AG04449 (cell line): ENCODE measurements around the gene SYNJ2.

ENCODE experiments used
- CTCF ChIA-PET: fragments of 350-600 bp; formaldehyde crosslinking; extraction: SDS; loops from one replicate; lab custom pipeline; 2021; ENCODE audit warnings: antibody characterized with exemption; lab: Yijun Ruan, JAX
- POLR2A ChIA-PET: fragments of 400-600, 350-600 bp; formaldehyde crosslinking; extraction: SDS; loops from one replicate; lab custom pipeline; 2020; ENCODE audit warnings: antibody characterized with exemption, inconsistent platforms; lab: Yijun Ruan, JAX
- DNase-seq: peaks from one replicate; pipeline ENCODE4 v3.0.0-alpha.2; 2010; ENCODE audit warnings: low read depth, low spot score
- H3K4me3 ChIP-seq: 2 replicates; pipeline ENCODE4 v1.5.1; 2011; ENCODE audit warnings: low read depth, mild to moderate bottlenecking, control low read depth, low read length
- TF ChIP-seq, protein P1 (sequence below): IDR thresholded peaks from one replicate; pipeline ENCODE4 v1.5.1; 2011; ENCODE audit warnings: mild to moderate bottlenecking, moderate library complexity, low read length, control low read depth, inconsistent platforms; ENCODE audit not compliant: insufficient read depth; ENCODE audit errors: missing control alignments

SYNJ2 gene

GRCh38 chr6:158040804-158041347 lies 59.2 kb downstream of the SYNJ2 start:
- POLR2A ChIA-PET, result interaction anchor here (0.6 to 2.8 kb wide), 3 partner anchors 10 to 18 kb away, joined by 3 to 19 read pairs (median 3); no protein-coding TSS in a partner anchor
- CTCF ChIA-PET, result interaction anchor here (0.7 to 1.8 kb wide), 6 partner anchors 8 to 285 kb away, joined by 3 to 10 read pairs (median 4); no protein-coding TSS in a partner anchor
- TF ChIP-seq, protein P1, sequence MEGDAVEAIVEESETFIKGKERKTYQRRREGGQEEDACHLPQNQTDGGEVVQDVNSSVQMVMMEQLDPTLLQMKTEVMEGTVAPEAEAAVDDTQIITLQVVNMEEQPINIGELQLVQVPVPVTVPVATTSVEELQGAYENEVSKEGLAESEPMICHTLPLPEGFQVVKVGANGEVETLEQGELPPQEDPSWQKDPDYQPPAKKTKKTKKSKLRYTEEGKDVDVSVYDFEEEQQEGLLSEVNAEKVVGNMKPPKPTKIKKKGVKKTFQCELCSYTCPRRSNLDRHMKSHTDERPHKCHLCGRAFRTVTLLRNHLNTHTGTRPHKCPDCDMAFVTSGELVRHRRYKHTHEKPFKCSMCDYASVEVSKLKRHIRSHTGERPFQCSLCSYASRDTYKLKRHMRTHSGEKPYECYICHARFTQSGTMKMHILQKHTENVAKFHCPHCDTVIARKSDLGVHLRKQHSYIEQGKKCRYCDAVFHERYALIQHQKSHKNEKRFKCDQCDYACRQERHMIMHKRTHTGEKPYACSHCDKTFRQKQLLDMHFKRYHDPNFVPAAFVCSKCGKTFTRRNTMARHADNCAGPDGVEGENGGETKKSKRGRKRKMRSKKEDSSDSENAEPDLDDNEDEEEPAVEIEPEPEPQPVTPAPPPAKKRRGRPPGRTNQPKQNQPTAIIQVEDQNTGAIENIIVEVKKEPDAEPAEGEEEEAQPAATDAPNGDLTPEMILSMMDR, result no peak
- DNase-seq, result no peak
- H3K4me3 ChIP-seq, result peak overlapping the region; percentile 23; the same call in 1 of the 2 replicates

DNA sequence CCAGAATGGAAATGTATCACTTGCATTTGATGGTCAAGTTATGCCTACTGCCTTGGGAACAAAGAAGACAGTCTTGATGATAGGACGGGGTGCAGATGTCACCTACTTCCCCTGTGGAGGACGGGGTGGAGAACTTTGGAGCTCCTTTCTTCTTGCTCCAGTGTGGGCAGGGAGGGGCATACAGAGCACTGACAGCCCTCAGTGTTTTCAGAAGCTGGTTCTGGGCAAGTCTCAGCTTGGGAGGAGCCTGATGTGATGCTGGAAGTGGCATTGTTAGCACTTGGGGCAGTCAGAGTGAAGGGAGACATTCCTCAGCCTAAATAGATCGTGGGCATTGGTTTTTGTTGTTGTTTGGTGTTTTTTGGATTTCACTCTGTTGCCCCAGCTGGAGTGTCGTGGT lies 59.7 kb downstream of the SYNJ2 start:
- no peak for DNase-seq
- no peak overlapping the region for H3K4me3 ChIP-seq
- POLR2A ChIA-PET, result interaction anchor here (0.6 to 2.8 kb wide), 2 partner anchors 15 to 17 kb away, joined by 3 to 19 read pairs; no protein-coding TSS in a partner anchor
- CTCF ChIA-PET, result interaction anchor here (1.1 to 1.8 kb wide), 6 partner anchors 9 to 285 kb away, joined by 3 to 11 read pairs (median 6); no protein-coding TSS in a partner anchor
- TF ChIP-seq, protein P1, result no peak

- ChIA-PET CTCF (interaction anchor here (1.1 to 1.8 kb wide), 7 partner anchors 9 to 285 kb away, joined by 3 to 11 read pairs (median 4); no protein-coding TSS in a partner anchor), POLR2A (interaction anchor here (0.6 to 2.8 kb wide), 3 partner anchors 15 to 231 kb away, joined by 3 to 19 read pairs (median 5); no protein-coding TSS in a partner anchor)
- H3K4me3 ChIP-seq, result no peak overlapping the region
- TF ChIP-seq, protein P1, result no peak
- no peak for DNase-seq
Observed at GRCh38 chr6:158041788-158042187, 60.1 kb downstream of the SYNJ2 start.

DNA sequence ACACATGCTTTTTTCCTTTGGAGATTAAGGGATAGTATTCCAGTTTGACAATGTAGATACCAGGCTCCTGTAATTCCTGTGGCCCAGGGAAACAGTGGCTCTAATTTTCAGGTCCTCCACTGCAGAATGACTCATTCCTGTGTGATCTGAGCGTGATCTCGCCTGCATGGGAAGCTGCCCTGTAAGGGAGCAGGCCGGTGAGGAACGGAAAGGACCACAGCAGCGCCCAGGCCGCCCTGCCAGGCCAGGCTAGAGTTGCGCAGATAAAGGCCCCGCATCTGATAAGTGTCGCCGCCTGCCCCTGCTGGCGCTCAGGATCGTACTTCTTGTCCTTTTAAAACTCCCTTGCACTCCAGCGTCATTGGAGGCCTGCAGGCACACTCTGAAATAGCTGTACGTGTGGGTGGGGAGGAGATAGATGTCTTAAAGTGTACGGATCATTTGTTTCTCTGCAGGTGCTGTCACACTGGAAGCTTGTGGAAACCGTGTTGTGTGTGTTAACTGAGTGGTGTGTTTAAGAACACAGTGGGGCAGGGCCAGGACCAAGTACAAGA lies 60.7 kb downstream of the SYNJ2 start:
- H3K4me3 ChIP-seq, result no peak overlapping the region
- CTCF ChIA-PET, result interaction anchor here (0.6 to 1.5 kb wide), 5 partner anchors 10 to 30 kb away, joined by 3 to 11 read pairs (median 3); no protein-coding TSS in a partner anchor
- TF ChIP-seq, protein P1, result no peak
- POLR2A ChIA-PET, result interaction anchor here (0.6 to 2.8 kb wide), 4 partner anchors 15 to 231 kb away, joined by 3 to 19 read pairs (median 4); no protein-coding TSS in a partner anchor
- no peak for DNase-seq

- DNase-seq, result no peak
- POLR2A ChIA-PET, result interaction anchor here (1.1 to 2.8 kb wide), 2 partner anchors 14 to 16 kb away, joined by 5 to 19 read pairs; no protein-coding TSS in a partner anchor
- CTCF ChIA-PET, result interaction anchor here (0.6 to 1.5 kb wide), 6 partner anchors 9 to 29 kb away, joined by 3 to 11 read pairs (median 3); no protein-coding TSS in a partner anchor
- no peak overlapping the region for H3K4me3 ChIP-seq
- TF ChIP-seq, protein P1, result no peak
Observed at GRCh38 chr6:158043008-158043407, 61.3 kb downstream of the SYNJ2 start.
